UCSD-AML1 (cell line): Measurements from ENCODE around the gene TACC2.
"Not testable (repeated sequence)": the region's sequence is repeated elsewhere in the genome, so short reads cannot be mapped to it uniquely, and the experiment has no call there.

Experiments used
- DNase-seq: peaks from one replicate; lab custom pipeline; 2025; ENCODE audit not compliant: unreplicated experiment; lab: John Stamatoyannopoulos, UW

TACC2 gene

DNA sequence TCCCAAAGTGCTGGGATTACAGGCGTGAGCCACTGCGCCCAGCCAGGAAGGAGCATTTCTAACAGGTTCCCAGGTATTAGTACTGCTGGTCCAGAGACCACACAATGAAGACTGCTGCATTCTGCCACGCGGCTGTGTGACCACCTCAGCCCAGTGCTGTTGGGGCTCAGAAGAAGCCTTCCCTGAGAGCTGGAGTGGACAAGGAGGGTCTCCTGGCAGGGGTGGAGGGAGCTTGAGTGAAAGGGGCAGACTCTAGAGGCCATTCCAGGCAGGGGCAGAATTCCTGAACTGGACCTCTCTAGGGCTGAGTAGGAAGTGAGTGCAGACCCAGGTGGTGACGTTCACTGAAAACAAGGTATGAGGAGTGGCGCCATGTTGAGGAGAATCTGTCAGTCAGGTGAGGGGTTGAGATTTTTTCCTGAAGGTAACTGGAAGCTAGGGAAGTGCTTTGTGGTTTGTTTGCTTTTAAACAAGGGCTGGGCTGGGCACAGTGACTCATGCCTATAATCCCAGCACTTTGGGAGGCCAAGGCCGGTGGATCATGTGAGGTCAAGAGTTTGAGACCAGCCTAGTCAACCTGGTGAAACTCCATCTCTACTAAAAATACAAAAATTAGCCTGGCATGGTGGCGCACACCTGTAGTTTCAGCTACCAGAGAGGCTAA lies 67.6 kb downstream of the TACC2 start:
- DNase-seq: no peak

DNA sequence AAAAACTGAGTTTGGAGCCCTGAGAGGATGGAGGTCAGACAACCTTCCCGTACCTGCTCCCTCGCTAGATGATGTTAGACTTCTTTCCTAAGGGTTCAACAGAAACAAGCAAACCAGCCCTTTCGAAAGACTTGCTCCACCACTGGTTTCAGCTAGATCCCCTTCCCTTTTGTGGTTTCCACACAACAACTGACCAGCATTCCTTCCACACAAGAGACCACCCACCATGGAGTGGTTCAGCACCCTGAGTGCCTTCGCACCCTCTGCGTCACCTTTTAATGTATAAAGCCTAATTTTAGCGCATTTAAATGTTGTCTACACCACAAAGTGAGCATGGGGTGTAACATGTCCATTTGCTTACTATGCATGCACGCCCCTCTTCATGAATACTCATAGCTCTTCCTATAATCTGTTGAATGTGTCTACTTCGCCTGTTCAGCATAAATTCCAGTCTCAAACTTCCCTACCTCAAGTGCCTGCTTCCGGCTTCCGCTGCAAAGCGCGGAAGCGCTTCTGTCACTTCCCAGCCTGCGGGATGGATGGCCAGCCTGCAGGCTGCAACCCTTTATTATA lies 69.0 kb downstream of the TACC2 start:
- DNase-seq: no peak

DNA sequence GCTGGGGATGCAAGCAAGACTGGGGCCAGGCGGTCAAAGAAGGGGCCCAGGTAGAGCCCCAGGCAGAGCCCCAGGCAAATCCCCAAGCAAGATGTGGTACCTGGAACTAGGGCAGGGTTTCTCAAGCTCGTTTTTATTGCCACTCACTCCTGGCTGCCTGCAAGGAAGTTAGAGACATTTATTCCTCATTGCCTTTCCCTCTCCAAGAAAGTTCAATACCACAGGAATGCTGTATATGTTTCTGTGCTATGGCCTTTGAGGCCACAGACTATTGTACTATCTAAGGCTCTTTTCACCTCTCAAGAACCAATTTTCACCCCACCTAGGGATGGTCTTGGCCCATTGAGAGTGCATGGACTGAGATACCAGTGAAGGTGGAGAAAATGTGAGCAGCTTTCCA lies 71.3 kb downstream of the TACC2 start:
- DNase-seq: no peak

DNA sequence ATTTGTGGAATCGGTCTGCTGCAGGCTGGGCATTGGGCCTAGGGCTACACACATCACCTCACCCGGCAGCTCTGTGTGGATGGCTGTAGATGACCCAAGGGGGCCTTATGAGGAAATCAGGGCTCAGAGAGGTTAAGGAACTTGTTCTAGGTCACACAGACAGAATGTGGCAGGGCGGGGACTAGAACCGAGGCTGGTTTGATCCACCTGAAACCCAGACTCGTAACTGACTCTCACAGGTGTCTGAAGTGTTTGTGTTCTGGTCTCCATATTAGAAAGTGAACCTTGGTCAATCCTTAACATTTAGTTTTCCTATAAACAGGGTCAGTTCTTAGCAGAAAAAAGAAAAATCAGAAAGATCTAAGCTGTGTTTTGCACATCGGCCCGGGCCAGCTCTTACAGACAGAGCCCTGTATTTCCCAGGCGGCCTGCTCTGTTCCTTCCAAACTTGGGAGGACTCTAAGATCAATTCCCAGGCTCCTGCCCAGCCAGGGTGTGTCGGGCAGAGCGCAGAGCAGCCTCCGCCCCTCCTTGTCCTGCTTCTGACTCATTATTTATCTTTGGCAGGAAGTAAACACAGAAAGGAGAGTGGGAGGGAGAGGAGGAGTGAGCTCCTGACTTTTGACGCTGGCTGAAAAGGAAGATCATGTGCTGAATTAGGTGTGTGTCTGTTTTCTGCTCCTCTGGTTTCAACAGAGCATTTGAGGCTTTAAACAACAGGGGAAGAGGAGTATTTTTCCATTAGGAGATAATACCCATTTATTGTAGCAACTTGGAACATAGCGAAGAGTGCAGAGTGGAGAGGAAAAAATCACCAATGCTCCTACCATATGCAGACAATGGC lies 74.1 kb downstream of the TACC2 start:
- no peak for DNase-seq

DNA sequence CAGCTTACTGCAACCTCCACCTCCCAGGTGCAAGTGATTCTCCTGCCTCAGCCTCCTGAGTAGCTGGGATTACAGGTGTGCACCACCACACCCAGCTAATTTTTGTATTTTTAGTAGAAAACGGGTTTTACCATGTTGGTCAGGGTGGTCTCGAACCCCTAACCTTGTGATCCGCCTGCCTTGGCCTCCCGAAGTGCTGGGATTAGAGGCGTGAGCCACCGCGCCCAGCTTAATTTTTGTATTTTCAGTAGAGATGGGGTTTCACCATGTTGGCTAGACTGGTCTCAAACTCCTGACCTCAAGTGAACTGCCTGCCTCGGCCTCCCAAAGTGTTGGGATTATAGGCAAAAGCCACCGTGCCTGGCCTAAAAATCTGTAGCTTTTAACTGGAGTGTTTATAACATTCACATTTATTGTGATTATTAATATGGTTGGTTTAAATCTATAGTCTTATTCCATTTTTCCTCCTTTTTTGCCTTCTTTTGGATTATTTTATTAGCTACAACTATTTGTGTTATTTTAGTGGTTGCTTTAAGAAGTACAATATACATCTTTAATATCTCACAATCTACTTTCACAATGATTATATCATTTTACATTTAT lies 77.5 kb downstream of the TACC2 start:
- DNase-seq: not testable (repeated sequence)

DNA sequence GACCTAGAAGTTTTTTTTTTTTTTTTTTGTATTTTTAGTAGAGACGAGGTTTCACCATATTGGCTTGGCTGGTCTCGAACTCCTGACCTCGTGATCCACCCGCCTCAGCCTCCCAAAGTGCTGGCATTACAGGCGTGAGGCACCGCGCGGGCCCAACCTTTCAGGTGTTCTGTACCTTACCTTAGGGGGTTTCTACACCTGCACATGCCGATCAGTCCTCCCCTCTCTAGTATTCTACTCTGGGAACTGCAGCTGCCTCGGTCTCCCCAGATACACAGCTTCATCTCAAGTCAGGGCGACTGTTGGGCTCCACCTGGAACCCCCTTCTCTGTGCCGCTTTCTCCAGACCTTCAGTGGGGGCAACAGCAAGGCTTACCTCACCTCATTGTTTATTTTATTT lies 79.9 kb downstream of the TACC2 start:
- DNase-seq: no peak

DNA sequence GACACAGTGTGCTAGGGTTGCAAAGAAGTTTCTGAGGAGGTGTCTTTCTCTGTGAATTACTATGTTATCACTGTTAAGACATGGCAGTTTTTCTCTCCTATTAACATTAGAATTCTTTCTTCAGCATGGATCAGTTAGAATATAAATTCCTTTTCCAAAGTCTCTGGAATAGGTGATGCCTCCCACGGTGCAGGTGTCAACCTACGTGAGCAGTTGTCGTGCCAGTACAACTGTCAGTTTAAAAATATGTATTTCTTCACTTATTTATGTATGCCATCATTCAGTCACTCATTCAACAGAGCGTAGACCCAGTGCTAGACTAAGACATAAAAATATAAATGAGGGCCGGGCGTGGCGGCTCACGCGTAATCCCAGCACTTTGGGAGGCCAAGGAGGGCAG lies 83.5 kb downstream of the TACC2 start:
- DNase-seq: no peak

DNA sequence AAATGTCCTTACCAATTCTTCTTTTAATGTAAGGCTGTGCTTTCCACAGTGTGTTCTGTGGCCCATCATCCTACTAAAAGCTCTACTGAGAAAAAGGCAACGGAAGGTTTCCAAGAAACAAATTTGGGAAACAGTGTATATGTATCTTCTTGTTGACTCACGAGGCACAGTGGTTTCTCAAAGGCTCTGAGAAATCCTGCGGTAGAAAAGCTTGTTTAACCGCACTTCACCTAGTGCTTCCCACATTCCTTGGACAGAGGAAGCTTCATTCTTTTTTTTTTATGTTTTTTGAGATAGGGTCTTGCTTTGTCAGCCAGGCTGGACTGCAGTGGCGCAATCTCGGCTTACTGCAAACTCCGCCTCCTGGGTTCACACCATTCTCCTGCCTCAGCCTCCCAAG lies 84.5 kb downstream of the TACC2 start:
- no peak for DNase-seq

DNA sequence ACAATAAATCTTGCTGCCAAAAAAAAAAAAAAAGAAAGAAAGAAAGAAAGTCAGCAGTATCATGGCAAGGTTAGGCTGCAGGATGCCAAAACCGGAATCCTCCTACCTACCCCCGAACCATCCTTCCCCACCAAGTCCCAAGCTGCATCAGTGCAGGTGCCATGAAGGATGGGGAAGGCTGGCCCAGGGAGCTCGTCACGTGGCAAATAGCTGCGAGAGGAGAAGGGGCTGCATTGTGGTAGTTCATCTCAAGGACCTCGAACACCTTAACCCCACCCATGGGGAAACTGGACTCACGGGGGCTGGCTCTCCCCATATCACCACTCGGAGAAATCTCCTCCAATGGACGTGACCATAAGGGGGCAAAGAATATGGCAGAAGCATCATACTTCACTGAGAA lies 86.2 kb downstream of the TACC2 start:
- no peak for DNase-seq

DNA sequence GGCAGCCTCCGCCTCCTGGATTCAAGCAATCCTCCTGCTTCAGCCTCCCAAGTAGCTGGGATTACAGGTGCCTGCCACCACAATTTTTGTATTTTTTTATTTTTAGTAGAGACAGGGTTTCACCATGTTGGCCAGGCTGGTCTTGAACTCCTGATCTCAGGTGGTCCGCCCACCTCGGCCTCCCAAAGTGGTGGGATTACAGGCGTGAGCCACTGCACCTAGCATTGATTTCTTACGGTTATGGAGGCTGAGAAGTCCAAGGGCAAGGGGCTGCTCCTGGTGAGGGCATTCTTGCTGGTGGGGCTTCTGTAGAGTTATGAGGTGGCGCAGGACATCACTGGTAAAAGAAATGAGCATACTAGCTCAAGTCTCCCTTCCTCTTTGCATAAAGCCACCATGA lies 86.9 kb downstream of the TACC2 start:
- DNase-seq: not testable (repeated sequence)

DNA sequence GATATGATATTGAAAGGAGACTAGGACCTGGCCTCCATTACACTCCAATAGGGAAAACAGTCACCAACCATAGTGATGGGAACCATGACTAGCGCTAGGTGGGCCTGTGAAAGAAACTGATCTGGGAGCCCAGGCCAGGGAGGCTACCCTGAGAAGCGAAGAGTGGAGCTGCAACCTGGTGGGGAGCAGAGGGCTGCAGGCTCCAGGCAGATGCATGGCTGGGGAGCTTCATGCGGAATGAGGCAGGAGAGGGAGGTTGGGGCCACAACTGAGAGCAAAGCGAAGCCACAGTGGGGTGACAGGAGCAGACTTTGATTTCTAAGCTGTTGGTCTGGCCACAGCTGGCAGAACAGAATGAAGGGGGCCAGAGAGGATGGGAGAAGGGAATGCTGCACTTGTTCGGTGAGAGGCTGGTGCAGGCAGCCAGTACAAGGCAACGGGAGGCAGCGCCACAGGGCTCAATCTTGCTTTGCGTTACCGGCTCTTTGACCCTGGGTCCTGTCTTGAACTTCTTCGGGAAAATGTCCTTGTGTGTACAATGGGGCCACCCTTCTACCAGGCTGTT lies 88.4 kb downstream of the TACC2 start:
- DNase-seq: no peak

DNA sequence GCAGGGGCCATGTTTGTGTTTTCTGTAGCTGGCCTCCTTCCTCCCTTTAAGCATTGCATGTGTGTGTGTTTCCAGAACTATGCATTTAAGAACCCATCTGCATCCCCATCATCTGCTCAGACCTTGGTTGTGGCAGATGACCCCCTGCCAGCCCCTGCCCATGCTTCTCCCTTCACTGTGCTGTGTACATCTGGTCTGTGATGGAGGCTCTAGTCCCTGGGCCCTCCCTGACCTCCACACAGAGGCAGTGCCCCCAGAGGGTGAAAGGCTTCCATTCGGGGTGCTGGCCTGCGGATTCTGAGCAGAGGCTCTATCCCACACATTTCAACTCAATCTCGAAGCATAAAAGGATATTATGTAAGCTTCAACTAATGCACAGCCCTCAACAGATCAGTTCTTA lies 89.4 kb downstream of the TACC2 start:
- DNase-seq: no peak

DNA sequence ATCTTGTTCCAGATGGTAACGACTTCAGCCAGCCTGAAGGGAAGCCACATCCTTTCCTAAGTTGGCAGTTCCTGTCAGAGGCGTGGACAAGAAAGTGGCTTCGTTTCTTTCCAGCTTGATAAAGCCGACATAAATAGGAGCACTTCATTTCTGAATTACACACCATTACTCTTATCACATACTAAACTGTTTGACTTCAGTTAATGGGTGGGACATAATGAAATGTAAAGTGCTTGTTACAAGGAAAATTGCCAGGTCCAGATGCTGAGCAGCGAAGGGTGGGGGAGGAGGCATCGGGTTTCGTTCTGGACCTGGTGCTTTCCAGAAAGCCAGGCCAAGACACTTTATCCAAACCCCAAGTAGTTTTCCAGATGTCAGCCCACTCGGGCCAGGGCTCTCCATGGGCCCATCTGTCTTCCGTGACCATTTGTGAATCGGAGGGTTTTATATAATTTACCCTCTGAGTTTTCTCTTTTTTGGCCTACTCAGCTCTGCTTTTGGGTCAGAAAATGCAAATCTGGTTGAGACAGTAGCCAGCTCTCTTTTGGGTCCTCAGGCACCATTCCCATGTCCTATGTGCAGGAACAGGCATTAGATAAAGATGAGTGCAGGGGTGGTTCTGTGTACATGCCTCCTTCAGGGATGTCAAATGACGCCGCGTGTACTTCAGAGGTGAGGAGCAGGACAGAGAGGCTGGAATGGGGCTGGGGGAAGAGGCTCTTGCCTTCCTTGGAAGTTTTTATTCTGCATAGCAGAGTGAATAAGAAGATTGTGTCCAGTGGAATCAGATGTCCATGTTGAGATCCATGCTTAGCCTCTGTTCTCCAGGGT lies 90.2 kb downstream of the TACC2 start:
- DNase-seq: no peak

DNA sequence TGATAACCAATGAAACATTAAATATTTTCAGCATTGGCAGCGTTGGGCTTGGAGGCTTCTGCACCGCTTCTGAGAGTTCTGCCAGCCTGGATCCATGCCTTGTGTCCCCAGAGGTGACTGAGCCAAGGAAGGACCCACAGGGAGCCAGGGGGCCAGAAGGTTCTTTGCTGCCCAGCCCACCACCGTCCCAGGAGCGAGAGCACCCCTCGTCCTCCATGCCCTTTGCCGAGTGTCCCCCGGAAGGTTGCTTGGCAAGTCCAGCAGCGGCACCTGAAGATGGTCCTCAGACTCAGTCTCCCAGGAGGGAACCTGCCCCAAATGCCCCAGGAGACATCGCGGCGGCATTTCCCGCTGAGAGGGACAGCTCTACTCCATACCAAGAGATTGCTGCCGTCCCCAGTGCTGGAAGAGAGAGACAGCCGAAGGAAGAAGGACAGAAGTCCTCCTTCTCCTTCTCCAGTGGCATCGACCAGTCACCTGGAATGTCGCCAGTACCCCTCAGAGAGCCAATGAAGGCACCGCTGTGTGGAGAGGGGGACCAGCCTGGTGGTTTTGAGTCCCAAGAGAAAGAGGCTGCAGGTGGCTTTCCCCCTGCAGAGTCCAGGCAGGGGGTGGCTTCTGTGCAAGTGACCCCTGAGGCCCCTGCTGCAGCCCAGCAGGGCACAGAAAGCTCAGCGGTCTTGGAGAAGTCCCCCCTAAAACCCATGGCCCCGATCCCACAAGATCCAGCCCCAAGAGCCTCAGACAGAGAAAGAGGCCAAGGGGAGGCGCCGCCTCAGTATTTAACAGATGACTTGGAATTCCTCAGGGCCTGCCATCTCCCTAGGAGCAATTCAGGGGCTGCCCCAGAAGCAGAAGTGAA lies 93.9 kb downstream of the TACC2 start:
- no peak for DNase-seq

DNA sequence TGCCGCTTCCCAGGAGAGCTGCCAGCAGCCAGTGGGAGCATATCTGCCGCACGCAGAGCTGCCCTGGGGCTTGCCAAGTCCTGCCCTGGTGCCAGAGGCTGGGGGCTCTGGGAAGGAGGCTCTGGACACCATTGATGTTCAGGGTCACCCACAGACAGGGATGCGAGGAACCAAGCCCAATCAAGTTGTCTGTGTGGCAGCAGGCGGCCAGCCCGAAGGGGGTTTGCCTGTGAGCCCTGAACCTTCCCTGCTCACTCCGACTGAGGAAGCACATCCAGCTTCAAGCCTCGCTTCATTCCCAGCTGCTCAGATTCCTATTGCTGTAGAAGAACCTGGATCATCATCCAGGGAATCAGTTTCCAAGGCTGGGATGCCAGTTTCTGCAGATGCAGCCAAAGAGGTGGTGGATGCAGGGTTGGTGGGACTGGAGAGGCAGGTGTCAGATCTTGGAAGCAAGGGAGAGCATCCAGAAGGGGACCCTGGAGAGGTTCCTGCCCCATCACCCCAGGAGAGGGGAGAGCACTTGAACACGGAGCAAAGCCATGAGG lies 94.6 kb downstream of the TACC2 start:
- DNase-seq: no peak

DNA sequence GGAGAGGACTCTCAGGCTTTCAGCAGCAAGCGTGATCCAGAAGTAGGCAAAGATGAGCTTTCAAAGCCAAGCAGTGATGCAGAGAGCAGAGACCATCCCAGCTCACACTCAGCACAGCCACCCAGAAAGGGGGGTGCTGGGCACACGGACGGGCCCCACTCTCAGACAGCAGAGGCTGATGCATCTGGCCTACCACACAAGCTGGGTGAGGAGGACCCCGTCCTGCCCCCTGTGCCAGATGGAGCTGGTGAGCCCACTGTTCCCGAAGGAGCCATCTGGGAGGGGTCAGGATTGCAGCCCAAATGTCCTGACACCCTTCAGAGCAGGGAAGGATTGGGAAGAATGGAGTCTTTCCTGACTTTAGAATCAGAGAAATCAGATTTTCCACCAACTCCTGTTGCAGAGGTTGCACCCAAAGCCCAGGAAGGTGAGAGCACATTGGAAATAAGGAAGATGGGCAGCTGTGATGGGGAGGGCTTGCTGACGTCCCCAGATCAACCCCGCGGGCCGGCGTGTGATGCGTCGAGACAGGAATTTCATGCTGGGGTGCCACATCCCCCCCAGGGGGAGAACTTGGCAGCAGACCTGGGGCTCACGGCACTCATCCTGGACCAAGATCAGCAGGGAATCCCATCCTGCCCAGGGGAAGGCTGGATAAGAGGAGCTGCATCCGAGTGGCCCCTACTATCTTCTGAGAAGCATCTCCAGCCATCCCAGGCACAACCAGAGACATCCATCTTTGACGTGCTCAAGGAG lies 95.5 kb downstream of the TACC2 start:
- no peak for DNase-seq

DNA sequence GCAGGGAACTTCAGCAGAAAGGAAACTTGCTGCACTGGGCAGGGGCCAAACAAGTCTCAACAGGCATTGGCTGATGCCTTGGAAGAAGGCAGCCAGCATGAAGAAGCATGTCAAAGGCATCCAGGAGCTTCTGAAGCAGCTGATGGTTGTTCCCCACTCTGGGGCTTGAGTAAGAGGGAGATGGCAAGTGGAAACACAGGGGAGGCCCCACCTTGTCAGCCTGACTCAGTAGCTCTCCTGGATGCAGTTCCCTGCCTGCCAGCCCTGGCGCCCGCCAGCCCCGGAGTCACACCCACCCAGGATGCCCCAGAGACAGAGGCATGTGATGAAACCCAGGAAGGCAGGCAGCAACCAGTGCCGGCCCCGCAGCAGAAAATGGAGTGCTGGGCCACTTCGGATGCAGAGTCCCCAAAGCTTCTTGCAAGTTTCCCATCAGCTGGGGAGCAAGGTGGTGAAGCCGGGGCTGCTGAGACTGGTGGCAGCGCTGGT lies 96.5 kb downstream of the TACC2 start:
- DNase-seq: no peak

DNA sequence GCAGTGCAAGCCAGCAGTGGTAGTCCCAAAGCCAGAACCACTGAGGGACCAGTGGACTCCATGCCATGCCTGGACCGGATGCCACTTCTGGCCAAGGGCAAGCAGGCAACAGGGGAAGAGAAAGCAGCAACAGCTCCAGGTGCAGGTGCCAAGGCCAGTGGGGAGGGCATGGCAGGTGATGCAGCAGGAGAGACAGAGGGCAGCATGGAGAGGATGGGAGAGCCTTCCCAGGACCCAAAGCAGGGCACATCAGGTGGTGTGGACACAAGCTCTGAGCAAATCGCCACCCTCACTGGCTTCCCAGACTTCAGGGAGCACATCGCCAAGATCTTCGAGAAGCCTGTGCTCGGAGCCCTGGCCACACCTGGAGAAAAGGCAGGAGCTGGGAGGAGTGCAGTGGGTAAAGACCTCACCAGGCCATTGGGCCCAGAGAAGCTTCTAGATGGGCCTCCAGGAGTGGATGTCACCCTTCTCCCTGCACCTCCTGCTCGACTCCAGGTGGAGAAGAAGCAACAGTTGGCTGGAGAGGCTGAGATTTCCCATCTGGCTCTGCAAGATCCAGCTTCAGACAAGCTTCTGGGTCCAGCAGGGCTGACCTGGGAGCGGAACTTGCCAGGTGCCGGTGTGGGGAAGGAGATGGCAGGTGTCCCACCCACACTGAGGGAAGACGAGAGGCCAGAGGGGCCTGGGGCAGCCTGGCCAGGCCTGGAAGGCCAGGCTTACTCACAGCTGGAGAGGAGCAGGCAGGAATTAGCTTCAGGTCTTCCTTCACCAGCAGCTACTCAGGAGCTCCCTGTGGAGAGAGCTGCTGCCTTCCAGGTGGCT lies 97.7 kb downstream of the TACC2 start:
- DNase-seq: no peak
